WTC11 (cell line): ENCODE data around the gene TRRAP. TPM values are rescaled to one million over a fixed set of nuclear protein-coding genes. Genes with fewer than 3 reads are reported as not detected.

Source experiments
- ATAC-seq: fragments of 200-7000 bp; cut with Tn5 transposase; 2 replicates; pipeline ENCODE4 v1.10.0; 2021; ENCODE audit warnings: mild to moderate bottlenecking, moderate library complexity
- CTCF ChIA-PET: fragments of 300-600 bp; sonication (Branson Sonifier 250); formaldehyde crosslinking; loops from one replicate; lab custom pipeline; 2021; ENCODE audit warnings: antibody characterized with exemption; lab: Charles Lee
- POLR2A ChIA-PET: fragments of 350-600 bp; sonication (Branson Sonifier 250); formaldehyde crosslinking; loops from one replicate; lab custom pipeline; 2021; ENCODE audit warnings: antibody characterized with exemption; lab: Charles Lee
- DNase-seq: peaks from one replicate; pipeline ENCODE4 v3.0.0; 2021; ENCODE audit warnings: low spot score
- H3K27ac Mint-ChIP-seq: 2 replicates; pipeline ENCODE4 v1.8.0; 2021; ENCODE audit warnings: mixed read lengths
- H3K27me3 Mint-ChIP-seq: 2 replicates; pipeline ENCODE4 v1.8.0; 2021; ENCODE audit warnings: low read depth, mild to moderate bottlenecking, moderate library complexity, mixed read lengths
- H3K36me3 Mint-ChIP-seq: 2 replicates; pipeline ENCODE4 v1.8.0; 2021; ENCODE audit warnings: mixed read lengths
- H3K4me1 Mint-ChIP-seq: 2 replicates; pipeline ENCODE4 v1.8.0; 2022; ENCODE audit warnings: mixed read lengths
- H3K4me3 Mint-ChIP-seq: 2 replicates; pipeline ENCODE4 v1.8.0; 2021; ENCODE audit warnings: mild to moderate bottlenecking, moderate library complexity, mixed read lengths
- H3K9me3 Mint-ChIP-seq: 2 replicates; pipeline ENCODE4 v1.8.0; 2021; ENCODE audit warnings: mixed read lengths
- AFF4 ChIP-seq: sonication (generic); formaldehyde crosslinking; IDR thresholded peaks from 2 replicates; pipeline ENCODE4 v1.8.1; 2023; ENCODE audit warnings: mild to moderate bottlenecking, missing genetic modification reagents, borderline replicate concordance
- ARID4B ChIP-seq: sonication (generic); formaldehyde crosslinking; IDR thresholded peaks from 2 replicates; pipeline ENCODE4 v1.8.0; 2023; ENCODE audit warnings: missing genetic modification reagents, mild to moderate bottlenecking, borderline replicate concordance
- ATF1 ChIP-seq: sonication (generic); formaldehyde crosslinking; IDR thresholded peaks from 2 replicates; pipeline ENCODE4 v1.8.1; 2023; ENCODE audit warnings: mild to moderate bottlenecking, moderate library complexity, missing genetic modification reagents
- CREB1 ChIP-seq: sonication (generic); formaldehyde crosslinking; IDR thresholded peaks from 2 replicates; pipeline ENCODE4 v1.8.0; 2023; ENCODE audit warnings: mild to moderate bottlenecking, missing genetic modification reagents
- E2F1 ChIP-seq: sonication (generic); formaldehyde crosslinking; IDR thresholded peaks from 2 replicates; pipeline ENCODE4 v1.8.0; 2022; ENCODE audit warnings: mild to moderate bottlenecking, missing genetic modification reagents
- ESRRA ChIP-seq: sonication (generic); formaldehyde crosslinking; IDR thresholded peaks from 2 replicates; pipeline ENCODE4 v1.8.1; 2022; ENCODE audit warnings: mild to moderate bottlenecking, missing genetic modification reagents, borderline replicate concordance
- FOXK1 ChIP-seq: sonication (generic); formaldehyde crosslinking; IDR thresholded peaks from 2 replicates; pipeline ENCODE4 v1.8.0; 2022; ENCODE audit warnings: mild to moderate bottlenecking, moderate library complexity, missing genetic modification reagents
- FOXP4 ChIP-seq: sonication (generic); formaldehyde crosslinking; IDR thresholded peaks from 2 replicates; pipeline ENCODE4 v1.8.0; 2022; ENCODE audit warnings: mild to moderate bottlenecking, missing genetic modification reagents
- JAZF1 ChIP-seq: fragments of 250-450 bp; sonication (Bioruptor Pico); IDR thresholded peaks from 2 replicates; pipeline ENCODE4 v1.9.0; 2021; ENCODE audit warnings: moderate library complexity, mild to moderate bottlenecking, inconsistent platforms
- NFE2L1 ChIP-seq: sonication (generic); formaldehyde crosslinking; IDR thresholded peaks from 2 replicates; pipeline ENCODE4 v1.8.1; 2023; ENCODE audit warnings: missing genetic modification reagents
- NFYB ChIP-seq: sonication (generic); formaldehyde crosslinking; conservative IDR thresholded peaks from 2 replicates; pipeline ENCODE4 v1.8.0; 2022; ENCODE audit warnings: low read depth, missing genetic modification reagents
- SMAD3 ChIP-seq: sonication (generic); formaldehyde crosslinking; IDR thresholded peaks from 2 replicates; pipeline ENCODE4 v1.8.0; 2022; ENCODE audit warnings: missing genetic modification reagents, mild to moderate bottlenecking, borderline replicate concordance
- TCF7 ChIP-seq: sonication (generic); formaldehyde crosslinking; IDR thresholded peaks from 2 replicates; pipeline ENCODE4 v1.8.0; 2022; ENCODE audit warnings: mild to moderate bottlenecking, low read depth, missing genetic modification reagents, moderate library complexity
- ZBTB21 ChIP-seq: sonication (generic); formaldehyde crosslinking; IDR thresholded peaks from 2 replicates; pipeline ENCODE4 v1.8.1; 2023; ENCODE audit warnings: mild to moderate bottlenecking, missing genetic modification reagents, borderline replicate concordance
- ZNF219 ChIP-seq: sonication (generic); formaldehyde crosslinking; IDR thresholded peaks from 2 replicates; pipeline ENCODE4 v1.8.0; 2023; ENCODE audit warnings: missing genetic modification reagents, mild to moderate bottlenecking, borderline replicate concordance
- ZNF512 ChIP-seq: sonication (generic); formaldehyde crosslinking; IDR thresholded peaks from 2 replicates; pipeline ENCODE4 v1.8.1; 2022; ENCODE audit warnings: missing genetic modification reagents, borderline replicate concordance
- ZNF532 ChIP-seq: fragments of 250-450 bp; sonication (Bioruptor Pico); IDR thresholded peaks from 2 replicates; pipeline ENCODE4 v1.9.0; 2021; ENCODE audit warnings: mild to moderate bottlenecking, borderline replicate concordance
- ZNF671 ChIP-seq: fragments of 250-450 bp; sonication (Bioruptor Pico); IDR thresholded peaks from 2 replicates; pipeline ENCODE4 v1.8.0; 2021; ENCODE audit warnings: mild to moderate bottlenecking
- total RNA-seq: library from RNA; stranded (reverse); gene quantifications from 3 replicates; pipeline ENCODE4 v1.2.3, GENCODE V29; 2021

The TRRAP gene
- total RNA-seq, 1 experiment from 2014 or later: 46.5 TPM

GRCh38 chr7:98913026-98913425 lies 34.7 kb downstream of the TRRAP start (continued):
- no peak for TF ChIP-seq ZNF512 (CRISPR knock-in tag)
- no peak for TF ChIP-seq ARID4B (CRISPR knock-in tag)
- no peak for TF ChIP-seq ZNF219
- no peak for TF ChIP-seq ZNF671 (CRISPR knock-in tag)
- no peak for TF ChIP-seq NFE2L1 (CRISPR knock-in tag)
- TF ChIP-seq ZBTB21 (CRISPR knock-in tag): no peak
- no peak for TF ChIP-seq SMAD3 (CRISPR knock-in tag)
- TF ChIP-seq TCF7 (CRISPR knock-in tag): no peak
- TF ChIP-seq FOXK1 (CRISPR knock-in tag): no peak
- TF ChIP-seq AFF4 (CRISPR knock-in tag): no peak
- TF ChIP-seq ESRRA (CRISPR knock-in tag): no peak
- TF ChIP-seq, all 79 proteins: peak for 0

- ATAC-seq: no peak
- Mint-ChIP-seq H3K27me3 (no peaks in the 10 kb centered on the region), H3K4me3 (no peak overlapping the region), H3K4me1 (no peaks in the 10 kb centered on the region), H3K9me3 (no peaks in the 10 kb centered on the region), H3K36me3 (peaks cover 76% of the 10 kb centered on the region), H3K27ac (no peak overlapping the region)
- ChIA-PET CTCF (interaction anchor here (1.0 kb wide), 1 partner anchor 36 kb away, joined by 3 read pairs; no protein-coding TSS in a partner anchor), POLR2A (no interaction called here)
- DNase-seq: no peak
- TF ChIP-seq E2F1 (no peak), ATF1 (CRISPR knock-in tag) (no peak), CREB1 (no peak), JAZF1 (CRISPR knock-in tag) (no peak), NFYB (no peak), FOXP4 (no peak), ZNF532 (no peak)
Measured at GRCh38 chr7:98913612-98914011, 35.3 kb downstream of the TRRAP start.
